ENCODE data around the gene MYCL. TPM values are rescaled to one million over a fixed set of nuclear protein-coding genes. Genes with fewer than 3 reads are reported as not detected.

MYCL gene
- total and polyA plus RNA-seq, 9 donors: 1.7 to 8.4 (median 3.2) TPM

GRCh38 chr1:39936724-39937491 is 35.2 kb upstream of the MYCL start:
- Histone ChIP-seq H3K27me3 (ENCODE audit: control insufficient read depth, insufficient read depth, low read length) (no peaks in the 10 kb centered on the region), H3K4me1 (ENCODE audit: control insufficient read depth, insufficient read depth, low read length) (no peaks in the 10 kb centered on the region), H3K36me3 (ENCODE audit: control insufficient read depth, insufficient read depth, low read length) (no peaks in the 10 kb centered on the region), H3K27ac (ENCODE audit: low read length) (no peak overlapping the region), H3K4me3 (ENCODE audit: low read length) (no peak overlapping the region), H3K9me3 (replicated peaks; ENCODE audit: control insufficient read depth, low read depth, low read length) (peaks cover 4% of the 10 kb centered on the region)
- WGBS (ENCODE audit: insufficient coverage): no CpG with 5 or more reads among the region's 2 CpGs
- peak; percentile 62 for DNase-seq

GRCh38 chr1:39933956-39934941 is 32.5 kb upstream of the MYCL start:
- Histone ChIP-seq H3K4me1 (ENCODE audit: control insufficient read depth, insufficient read depth, low read length) (no peaks in the 10 kb centered on the region), H3K36me3 (ENCODE audit: control insufficient read depth, insufficient read depth, low read length) (no peaks in the 10 kb centered on the region), H3K4me3 (ENCODE audit: low read length) (no peak overlapping the region), H3K27ac (ENCODE audit: low read length) (peak overlapping the region; percentile 13), H3K27me3 (ENCODE audit: control insufficient read depth, insufficient read depth, low read length) (no peaks in the 10 kb centered on the region), H3K9me3 (replicated peaks; ENCODE audit: control insufficient read depth, low read depth, low read length) (peaks cover 4% of the 10 kb centered on the region)
- 58% methylated on average over 10 of the region's 12 CpGs for WGBS (ENCODE audit: insufficient coverage)
- DNase-seq: peak; percentile 67

GRCh38 chr1:39928809-39929587 is 27.3 kb upstream of the MYCL start:
- 86% methylated on average over 1 of the region's 7 CpGs for WGBS (ENCODE audit: insufficient coverage)

GRCh38 chr1:39927538-39927937 is 25.8 kb upstream of the MYCL start:
- Histone ChIP-seq H3K27me3 (ENCODE audit: control insufficient read depth, insufficient read depth, low read length) (peaks cover under 1% of the 10 kb centered on the region), H3K36me3 (ENCODE audit: control insufficient read depth, insufficient read depth, low read length) (no peaks in the 10 kb centered on the region), H3K4me3 (ENCODE audit: low read length) (no peak overlapping the region), H3K9me3 (replicated peaks; ENCODE audit: control insufficient read depth, low read depth, low read length) (no peaks in the 10 kb centered on the region), H3K4me1 (ENCODE audit: control insufficient read depth, insufficient read depth, low read length) (peaks cover 29% of the 10 kb centered on the region), H3K27ac (ENCODE audit: low read length) (no peak overlapping the region)
- DNase-seq: no peak
- 79% methylated on average over 3 of the region's 3 CpGs for WGBS (ENCODE audit: insufficient coverage)

More at GRCh38 chr1:39928809-39929587, 27.3 kb upstream of the MYCL start:
- DNase-seq: no peak
- Histone ChIP-seq H3K4me1 (ENCODE audit: control insufficient read depth, insufficient read depth, low read length) (peaks cover 28% of the 10 kb centered on the region), H3K9me3 (replicated peaks; ENCODE audit: control insufficient read depth, low read depth, low read length) (no peaks in the 10 kb centered on the region), H3K4me3 (ENCODE audit: low read length) (no peak overlapping the region), H3K27ac (ENCODE audit: low read length) (no peak overlapping the region), H3K27me3 (ENCODE audit: control insufficient read depth, insufficient read depth, low read length) (no peaks in the 10 kb centered on the region), H3K36me3 (ENCODE audit: control insufficient read depth, insufficient read depth, low read length) (no peaks in the 10 kb centered on the region)

- Histone ChIP-seq H3K4me1 (ENCODE audit: control insufficient read depth, insufficient read depth, low read length) (peaks cover 34% of the 10 kb centered on the region), H3K27ac (ENCODE audit: low read length) (no peak overlapping the region), H3K9me3 (replicated peaks; ENCODE audit: control insufficient read depth, low read depth, low read length) (no peaks in the 10 kb centered on the region), H3K27me3 (ENCODE audit: control insufficient read depth, insufficient read depth, low read length) (peaks cover 5% of the 10 kb centered on the region), H3K36me3 (ENCODE audit: control insufficient read depth, insufficient read depth, low read length) (no peaks in the 10 kb centered on the region), H3K4me3 (ENCODE audit: low read length) (no peak overlapping the region)
- 45% methylated on average over 2 of the region's 6 CpGs for WGBS (ENCODE audit: insufficient coverage)
- no peak for DNase-seq
Observed at GRCh38 chr1:39926820-39927219, 25.1 kb upstream of the MYCL start.

- H3K27ac ChIP-seq (ENCODE audit: low read length): no peak overlapping the region
- no peak overlapping the region for H3K4me3 ChIP-seq (ENCODE audit: low read length)
- H3K27me3 ChIP-seq (ENCODE audit: control insufficient read depth, insufficient read depth, low read length): peaks cover 8% of the 10 kb centered on the region
- no peaks in the 10 kb centered on the region for H3K36me3 ChIP-seq (ENCODE audit: control insufficient read depth, insufficient read depth, low read length)
- peaks cover 34% of the 10 kb centered on the region for H3K4me1 ChIP-seq (ENCODE audit: control insufficient read depth, insufficient read depth, low read length)
- WGBS (ENCODE audit: insufficient coverage): 28% methylated on average over 6 of the region's 6 CpGs
- DNase-seq: peak; percentile 13
- H3K9me3 ChIP-seq (replicated peaks; ENCODE audit: control insufficient read depth, low read depth, low read length): no peaks in the 10 kb centered on the region
Observed at GRCh38 chr1:39926343-39926793, 24.7 kb upstream of the MYCL start.

GRCh38 chr1:39925721-39926342 is 24.1 kb upstream of the MYCL start:
- WGBS (ENCODE audit: insufficient coverage): 52% methylated on average over 2 of the region's 2 CpGs
- no peak for DNase-seq

GRCh38 chr1:39922251-39922688 is 20.6 kb upstream of the MYCL start:
- no peak overlapping the region for H3K4me3 ChIP-seq (ENCODE audit: low read length)
- peaks cover 8% of the 10 kb centered on the region for H3K27me3 ChIP-seq (ENCODE audit: control insufficient read depth, insufficient read depth, low read length)
- 3% methylated on average over 9 of the region's 25 CpGs for WGBS (ENCODE audit: insufficient coverage)
- no peak overlapping the region for H3K27ac ChIP-seq (ENCODE audit: low read length)
- peak; percentile 37 for DNase-seq
- peaks cover 23% of the 10 kb centered on the region for H3K4me1 ChIP-seq (ENCODE audit: control insufficient read depth, insufficient read depth, low read length)
- H3K36me3 ChIP-seq (ENCODE audit: control insufficient read depth, insufficient read depth, low read length): no peaks in the 10 kb centered on the region
- no peaks in the 10 kb centered on the region for H3K9me3 ChIP-seq (replicated peaks; ENCODE audit: control insufficient read depth, low read depth, low read length)

More at GRCh38 chr1:39925721-39926342, 24.1 kb upstream of the MYCL start:
- Histone ChIP-seq H3K9me3 (replicated peaks; ENCODE audit: control insufficient read depth, low read depth, low read length) (no peaks in the 10 kb centered on the region), H3K4me1 (ENCODE audit: control insufficient read depth, insufficient read depth, low read length) (peaks cover 34% of the 10 kb centered on the region), H3K36me3 (ENCODE audit: control insufficient read depth, insufficient read depth, low read length) (no peaks in the 10 kb centered on the region), H3K27me3 (ENCODE audit: control insufficient read depth, insufficient read depth, low read length) (peaks cover 8% of the 10 kb centered on the region), H3K27ac (ENCODE audit: low read length) (no peak overlapping the region), H3K4me3 (ENCODE audit: low read length) (no peak overlapping the region)

- H3K4me1 ChIP-seq (ENCODE audit: control insufficient read depth, insufficient read depth, low read length): peaks cover 6% of the 10 kb centered on the region
- H3K27ac ChIP-seq (ENCODE audit: low read length): no peak overlapping the region
- H3K4me3 ChIP-seq (ENCODE audit: low read length): no peak overlapping the region
- H3K9me3 ChIP-seq (replicated peaks; ENCODE audit: control insufficient read depth, low read depth, low read length): no peaks in the 10 kb centered on the region
- 7% methylated on average over 2 of the region's 3 CpGs for WGBS (ENCODE audit: insufficient coverage)
- peaks cover 8% of the 10 kb centered on the region for H3K27me3 ChIP-seq (ENCODE audit: control insufficient read depth, insufficient read depth, low read length)
- DNase-seq: peak; percentile 27
- H3K36me3 ChIP-seq (ENCODE audit: control insufficient read depth, insufficient read depth, low read length): no peaks in the 10 kb centered on the region
Observed at GRCh38 chr1:39919545-39919944, 17.8 kb upstream of the MYCL start.

Measured in muscle of leg (tissue), 11 donors.